SH-SY5Y (cell line): ENCODE data around the gene OMA1.

ENCODE experiments used
- GATA2 ChIP-seq: IDR thresholded peaks from 2 replicates; pipeline ENCODE4 v1.6.1; 2011; ENCODE audit warnings: mild to moderate bottlenecking, low read depth, low read length
- GATA3 ChIP-seq: IDR thresholded peaks from 2 replicates; pipeline ENCODE4 v1.6.1; 2011; ENCODE audit warnings: low read depth, mild to moderate bottlenecking, low read length, moderate library complexity

DNA sequence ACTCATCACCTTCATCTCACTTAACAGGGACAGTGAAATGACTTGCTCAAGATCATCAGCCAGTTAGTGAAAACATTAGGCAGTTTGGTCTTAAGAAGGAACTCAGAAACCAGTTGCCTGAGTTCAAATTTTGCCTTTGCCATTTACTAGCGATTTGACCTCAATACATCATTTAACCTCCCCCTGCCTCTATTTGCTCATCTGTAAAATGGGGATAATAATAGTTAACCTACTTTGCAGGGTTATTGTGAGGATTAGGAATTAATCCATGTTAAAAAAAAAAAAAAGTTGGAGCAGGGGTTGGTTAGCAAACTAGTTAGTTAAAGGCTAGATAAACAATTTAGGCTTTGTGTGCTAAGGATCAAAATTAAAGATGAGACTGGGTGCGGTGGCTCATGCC is 41.1 kb upstream of the OMA1 start:
- no peak for TF ChIP-seq GATA2
- TF ChIP-seq GATA3, result no peak
